Stomach (tissue), 9 donors: Measurements from ENCODE around the gene GHDC. TPM values are rescaled to one million over a fixed set of nuclear protein-coding genes. Genes with fewer than 3 reads are reported as not detected.
"Not testable (repeated sequence)": the region's sequence is repeated elsewhere in the genome, so short reads cannot be mapped to it uniquely, and the experiment has no call there.

Experiments used
- DNase-seq, 2 donors: peaks; one replicate each; pipeline versions ENCODE4 v3.0.0 to v3.0.0-alpha.2; 2013 to 2019
- H3K27ac ChIP-seq, 5 donors: fragments of 200-600 bp in 4 of 5; sonication (generic) in 4 of 5; one replicate each; pipeline ENCODE4 v1.5.1; 2013 to 2019; ENCODE audit warnings: mild to moderate bottlenecking in 1 of 5, moderate library complexity in 1 of 5
- H3K27me3 ChIP-seq, 3 donors: fragments of 200-600 bp; sonication (generic); one replicate each; pipeline ENCODE4 v1.5.1; 2017 to 2019; ENCODE audit warnings: mixed run types in 1 of 3
- H3K36me3 ChIP-seq, 4 donors: fragments of 200-600 bp; sonication (generic); 1 replicate in 3 of 4; 2 replicates in 1 of 4; pipeline ENCODE4 v1.5.1; 2016 to 2019
- H3K4me1 ChIP-seq, 4 donors: fragments of 200-600 bp; sonication (generic); one replicate each; pipeline ENCODE4 v1.5.1; 2016 to 2019
- H3K4me3 ChIP-seq, 4 donors: fragments of 200-600 bp; sonication (generic) in 3 of 4; one replicate each; pipeline ENCODE4 v1.5.1; 2016 to 2019; ENCODE audit warnings: mild to moderate bottlenecking in 1 of 4
- H3K9me3 ChIP-seq, 4 donors: fragments of 200-600 bp; sonication (generic); one replicate each; pipeline ENCODE4 v1.5.1; 2016 to 2019
- CTCF ChIP-seq, 7 experiments: fragments of 450-650 bp in 4 of 7; fragments of 200-600 bp in 3 of 7; sonication (generic) in 3 of 7; IDR thresholded peaks; one replicate each; pipeline ENCODE4 v1.5.1; 2016 to 2019; ENCODE audit warnings: antibody characterized with exemption in 7 of 7, control low read depth in 2 of 7, mild to moderate bottlenecking in 1 of 7
- EP300 ChIP-seq: sonication (generic); formaldehyde crosslinking; IDR thresholded peaks from one replicate; pipeline ENCODE4 v1.6.1; 2017; ENCODE audit warnings: antibody characterized with exemption
- POLR2A ChIP-seq, 4 donors: fragments of 450-650 bp; IDR thresholded peaks; one replicate each; pipeline ENCODE4 v1.6.1; 2016; ENCODE audit warnings: antibody characterized with exemption in 4 of 4, control low read depth in 2 of 4, mild to moderate bottlenecking in 1 of 4, moderate library complexity in 1 of 4
- POLR2AphosphoS5 ChIP-seq, 3 donors: sonication (generic); formaldehyde crosslinking; IDR thresholded peaks; one replicate each; pipeline ENCODE4 v1.6.1; 2016; ENCODE audit warnings: antibody characterized with exemption in 3 of 3
- WGBS, 5 donors: extraction: QIAGEN DNeasy Blood & Tissue Kit in 3 of 5; methylation state at CpG; one replicate each; pipeline versions ENCODE4 v1.1.5 to v1.1.7; 2013 to 2018; 5-methylcytosine and 5-hydroxymethylcytosine counted together
- intact Hi-C: fragments of 100-400 bp; cut with DNase I; formaldehyde crosslinking; loops from one replicate; pipeline ENCODE4 v1.15.1; 2023; ENCODE audit warnings: low total_unique reads
- polyA plus RNA-seq, 3 donors: library from polyadenylated mRNA; stranded (reverse); fragments of 200-250 nt; gene quantifications; one replicate each; pipeline ENCODE4 v1.2.3, GENCODE V29; 2013
- total RNA-seq, 5 donors: library from RNA; depleted of rRNA; stranded (reverse); fragments of >200 nt; gene quantifications; one replicate each; pipeline versions ENCODE4 v1.1.0 to v1.2.3, GENCODE V29; 2014 to 2016
- donor health status: healthy with polysubstance abuse.
- donor health status: Bipolar disorder and iron deficiency.
- donor health status: healthy.

Gene GHDC
- total and polyA plus RNA-seq, 8 donors, result 7.1 to 43.2 (median 13.9) TPM; not detected in 1

GRCh38 chr17:42221886-42222745 lies 27.8 kb upstream of the GHDC start:
- TF ChIP-seq CTCF (IDR thresholded peaks at IDR 0.05) (peak in 5 of 7 experiments; percentile 9 to 38 (median 18)), EP300 (no peak), POLR2A (IDR thresholded peaks at IDR 0.05) (no peak)
- WGBS, 5 donors, result 45 to 61% (median 50%) methylated on average over 3 of the region's 3 CpGs

GRCh38 chr17:42219280-42219679 lies 25.0 kb upstream of the GHDC start:
- intact Hi-C loops, H3K9me3 ChIP-seq, H3K4me1 ChIP-seq, DNase-seq, H3K4me3 ChIP-seq, H3K27me3 ChIP-seq, H3K27ac ChIP-seq: not testable (repeated sequence)
- peaks cover 59 to 95% (median 94%) of the 10 kb centered on the region in 4 donors for H3K36me3 ChIP-seq
- 100% methylated on average over 2 of the region's 17 CpGs; no CpG with 5 or more reads in 3 of the 5 donors for WGBS, 5 donors

More at GRCh38 chr17:42221886-42222745, 27.8 kb upstream of the GHDC start:
- Histone ChIP-seq H3K4me1 (peaks cover 0 to 4% (median 0%) of the 10 kb centered on the region in 4 donors), H3K36me3 (peaks cover 47 to 92% (median 75%) of the 10 kb centered on the region in 4 donors), H3K9me3 (no peaks in the 10 kb centered on the region), H3K27me3 (no peaks in the 10 kb centered on the region), H3K4me3 (no peak overlapping the region), H3K27ac (no peak overlapping the region)
- intact Hi-C loops, result no loop called here
- peak; percentile 55 to 82 for DNase-seq

GRCh38 chr17:42214156-42214555 lies 19.9 kb upstream of the GHDC start:
- intact Hi-C loops, result no loop called here
- DNase-seq, result no peak
- H3K27ac ChIP-seq, result no peak overlapping the region
- 66 to 85% (median 76%) methylated on average over 2 of the region's 2 CpGs for WGBS, 5 donors
- no peak overlapping the region for H3K4me3 ChIP-seq
- H3K36me3 ChIP-seq, result peaks cover 62 to 99% (median 98%) of the 10 kb centered on the region in 4 donors
- H3K9me3 ChIP-seq, result no peaks in the 10 kb centered on the region
- H3K4me1 ChIP-seq, result peaks cover 0 to 7% (median 0%) of the 10 kb centered on the region in 4 donors
- no peaks in the 10 kb centered on the region for H3K27me3 ChIP-seq
- TF ChIP-seq POLR2AphosphoS5 (IDR thresholded peaks at IDR 0.05) (no peak), POLR2A (IDR thresholded peaks at IDR 0.05) (no peak), EP300 (no peak), CTCF (IDR thresholded peaks at IDR 0.05) (no peak)

GRCh38 chr17:42212382-42212781 lies 18.1 kb upstream of the GHDC start:
- no peak for DNase-seq
- Histone ChIP-seq H3K27ac (peak overlapping the region in 4 of 5 donors; percentile 17 to 50 (median 36)), H3K27me3 (no peaks in the 10 kb centered on the region), H3K36me3 (peaks cover 52 to 99% (median 98%) of the 10 kb centered on the region in 4 donors), H3K4me1 (peaks cover 0 to 7% (median 0%) of the 10 kb centered on the region in 4 donors), H3K9me3 (no peaks in the 10 kb centered on the region), H3K4me3 (no peak overlapping the region)
- peak in 1 of 3 donors; percentile 12 for TF ChIP-seq POLR2AphosphoS5 (IDR thresholded peaks at IDR 0.05)
- TF ChIP-seq EP300, result no peak
- TF ChIP-seq CTCF (IDR thresholded peaks at IDR 0.05), result no peak
- TF ChIP-seq POLR2A (IDR thresholded peaks at IDR 0.05), result no peak
- WGBS, 5 donors, result 61 to 80% (median 78%) methylated on average over 7 of the region's 7 CpGs
- intact Hi-C loops, result no loop called here

- 65 to 84% (median 72%) methylated on average over 6 to 9 of the region's 9 CpGs for WGBS, 5 donors
- H3K9me3 ChIP-seq, H3K4me1 ChIP-seq, intact Hi-C loops, H3K4me3 ChIP-seq, H3K27me3 ChIP-seq: not testable (repeated sequence)
- Histone ChIP-seq H3K27ac (peak overlapping the region in 4 of 5 donors; percentile 17 to 50 (median 43)), H3K36me3 (peaks cover 52 to 99% (median 98%) of the 10 kb centered on the region in 4 donors)
- DNase-seq, result peak in 1 of 2 donors; percentile 34
These were observed 17.6 kb upstream of the GHDC start for GRCh38 chr17:42211921-42212341.
